Activated CD4-positive, alpha-beta T cell treated with anti-CD3 and anti-CD28 coated beads, Interleukin-2, amount 50 U/mL, for 24 hours (primary cell): ENCODE measurements around the gene TEX29.

ENCODE experiments used
- DNase-seq, 2 donors: peaks; one replicate each; pipeline ENCODE4 v3.0.0-alpha.2; 2020; ENCODE audit warnings: low read depth in 1 of 2, low spot score in 1 of 2

The TEX29 gene

DNA sequence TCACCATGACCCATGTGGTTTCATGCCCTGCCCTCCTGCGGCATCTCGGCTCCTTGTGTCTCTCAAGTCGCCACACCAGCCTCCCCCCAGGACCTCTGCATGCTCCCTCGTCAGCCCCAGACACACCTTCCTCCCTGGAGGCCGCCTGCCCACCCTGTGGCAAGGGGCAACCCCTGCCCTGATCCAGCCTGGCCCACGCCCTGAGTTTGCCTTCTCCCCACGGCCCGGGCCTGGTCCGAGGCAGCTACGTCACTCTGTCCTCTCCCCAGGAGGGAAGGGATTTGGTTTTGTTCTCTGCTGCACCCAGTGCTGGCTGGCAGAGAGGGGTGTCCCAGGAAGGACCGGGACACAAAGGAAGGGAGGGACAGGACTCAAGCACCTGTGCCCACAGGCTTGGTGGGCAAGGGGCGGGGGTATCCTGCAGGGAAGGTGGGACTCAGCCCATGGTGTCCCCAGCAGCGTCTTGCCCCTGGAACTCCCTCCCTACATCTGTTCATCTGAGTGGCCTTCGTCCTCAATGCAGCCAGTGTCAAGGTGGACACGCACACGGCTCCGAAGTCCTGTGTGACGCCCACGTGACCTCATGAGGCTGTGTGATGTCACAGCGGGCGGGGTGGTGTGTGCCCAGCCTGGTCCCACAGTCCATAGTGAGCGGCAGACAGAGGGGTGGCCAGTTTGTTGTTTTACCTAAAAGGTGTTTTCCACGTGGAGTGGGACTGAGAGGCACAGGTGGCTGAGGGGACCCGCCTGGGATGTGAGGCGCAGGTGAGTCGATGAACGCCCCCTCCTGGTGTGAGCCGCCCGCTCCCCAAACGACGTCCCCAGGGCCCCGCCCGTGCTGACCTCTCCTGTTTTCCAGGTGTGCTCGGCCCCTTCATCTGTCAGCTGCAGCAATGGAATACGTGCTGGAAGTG, at the start of gene TEX29:
TEX29 (plus strand) TSS at position 645 of the 914 bp plus-strand sequence; CDS start at position 894, 249 bp downstream.
- no peak for DNase-seq

DNA sequence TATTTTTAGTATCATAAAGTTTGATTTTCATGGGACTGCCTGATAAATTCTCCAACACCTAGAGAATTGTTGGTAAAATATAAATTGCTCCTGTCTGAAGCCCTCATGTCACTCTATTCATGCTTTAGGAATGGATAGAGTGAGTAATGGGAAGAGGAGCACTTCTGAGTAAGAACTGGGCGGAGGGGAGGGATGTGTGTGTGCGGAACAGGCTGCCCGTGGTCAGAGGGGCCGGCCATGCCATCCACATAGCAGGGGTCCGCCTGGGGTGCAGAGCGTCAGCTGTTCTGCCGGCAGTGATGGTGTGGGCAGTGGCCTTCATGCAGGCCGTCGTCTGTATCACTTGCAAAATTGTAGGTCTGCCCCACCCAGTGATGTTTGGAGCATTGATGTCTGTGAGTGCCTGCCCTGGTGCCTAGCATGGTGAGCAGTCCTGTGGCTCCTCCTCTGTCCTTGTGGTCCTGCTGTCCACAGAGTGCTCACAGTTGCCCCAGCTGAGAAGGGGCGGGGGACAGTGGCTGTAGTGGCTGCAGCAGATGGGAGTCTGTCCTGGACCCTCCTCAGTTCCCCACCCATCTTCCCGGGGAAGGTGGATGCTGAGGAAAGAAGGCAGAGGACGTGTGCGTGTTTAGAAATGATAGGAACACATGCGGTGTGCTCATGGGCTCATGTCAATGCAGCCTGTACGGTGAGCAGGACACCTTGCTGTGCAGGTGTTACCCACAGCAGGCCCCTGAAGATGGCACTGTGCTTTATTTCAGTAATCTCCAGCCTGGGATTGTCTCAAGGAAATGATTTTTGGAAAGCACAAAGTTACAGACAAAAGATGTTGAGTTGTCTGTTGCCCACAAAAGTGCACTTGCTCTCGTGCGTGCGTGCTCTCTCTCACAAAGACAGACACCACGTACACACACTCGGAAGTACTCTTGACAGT, 49.4 kb upstream of the TEX29 start:
- DNase-seq, result no peak

DNA sequence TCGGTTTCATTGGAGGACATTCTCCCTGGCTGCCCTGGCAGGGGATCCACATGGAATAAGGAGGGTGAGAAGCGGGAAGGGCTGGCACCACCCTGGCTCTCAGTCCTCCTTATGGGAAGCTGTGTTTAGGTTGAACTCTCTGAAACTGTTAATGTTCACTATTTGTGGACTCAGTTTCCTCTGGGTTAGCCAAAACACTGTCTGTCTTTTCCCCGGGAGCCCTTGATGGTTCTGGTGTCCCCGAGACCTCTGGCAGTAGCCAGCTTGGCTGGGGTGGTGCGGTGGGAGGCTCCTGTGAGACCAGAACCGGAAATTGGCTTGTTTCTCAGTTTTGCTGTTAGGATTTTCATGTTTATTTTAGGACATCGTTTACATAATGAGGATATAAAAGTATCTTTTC, 48.3 kb upstream of the TEX29 start:
- DNase-seq, result no peak

DNA sequence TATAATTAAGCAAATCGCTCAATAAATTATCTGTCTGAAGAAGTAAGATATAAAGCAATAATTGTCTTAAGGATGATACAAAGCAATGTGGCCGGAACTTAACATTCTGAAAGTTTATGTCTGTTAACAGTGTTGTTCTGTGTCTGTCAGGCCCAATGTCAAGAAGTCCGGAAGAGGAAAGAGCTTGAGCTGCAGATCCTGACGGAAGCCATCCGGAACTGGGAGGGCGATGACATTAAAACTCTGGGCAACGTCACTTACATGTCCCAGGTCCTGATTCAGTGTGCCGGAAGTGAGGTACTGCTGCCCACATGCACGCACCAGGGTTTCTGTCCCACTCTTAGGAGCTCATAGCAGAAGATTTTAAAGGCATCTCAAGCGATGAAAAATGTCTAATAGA, 45.1 kb upstream of the TEX29 start:
- DNase-seq, result no peak

- no peak for DNase-seq
Measured at GRCh38 chr13:111275995-111276618, 44.3 kb upstream of the TEX29 start.

- no peak for DNase-seq
Measured at GRCh38 chr13:111278258-111278657, 42.2 kb upstream of the TEX29 start.

DNA sequence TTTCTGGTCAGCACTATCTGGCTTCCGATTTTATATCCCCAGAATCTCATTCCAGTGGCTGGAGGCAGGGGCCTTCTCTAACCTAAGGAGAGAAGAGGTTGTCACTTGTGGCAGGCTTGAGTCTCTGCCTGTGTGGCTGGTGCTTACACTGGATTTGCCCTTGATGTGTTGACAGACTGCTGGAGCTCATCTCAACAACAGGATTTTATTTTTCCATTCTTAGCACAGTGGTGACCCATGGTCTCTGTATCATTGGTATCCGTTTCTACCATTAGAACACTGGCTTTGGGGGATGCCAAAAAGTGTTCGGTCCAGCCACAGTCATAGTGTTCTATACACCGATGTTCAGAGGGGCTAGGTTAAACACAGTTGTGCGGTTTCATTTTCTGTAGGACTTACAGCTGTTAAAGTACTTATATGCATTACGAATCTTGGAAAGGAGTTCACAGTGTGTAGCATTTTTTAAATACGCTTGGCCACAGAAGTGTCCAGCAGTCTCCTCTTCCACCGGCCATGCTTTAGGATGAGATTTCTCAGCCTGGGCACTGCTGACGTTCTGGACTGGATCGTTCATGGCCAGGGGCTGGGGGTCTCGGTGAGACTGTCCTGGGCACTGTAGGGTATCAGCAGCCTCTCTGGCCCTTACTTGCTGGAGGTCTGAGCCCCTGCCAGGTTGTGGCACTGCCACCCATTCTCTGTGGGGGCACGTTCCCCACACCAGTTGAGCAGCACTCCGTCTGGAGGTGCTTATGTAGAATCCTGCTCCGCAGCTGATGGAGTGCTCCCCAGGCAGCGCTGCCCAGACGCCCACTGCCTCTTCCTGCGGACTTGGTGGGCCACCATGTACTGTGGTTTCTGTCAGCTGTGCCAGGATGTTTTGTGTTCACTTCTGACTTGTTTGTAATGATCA, 41.4 kb upstream of the TEX29 start:
- DNase-seq, result no peak

DNA sequence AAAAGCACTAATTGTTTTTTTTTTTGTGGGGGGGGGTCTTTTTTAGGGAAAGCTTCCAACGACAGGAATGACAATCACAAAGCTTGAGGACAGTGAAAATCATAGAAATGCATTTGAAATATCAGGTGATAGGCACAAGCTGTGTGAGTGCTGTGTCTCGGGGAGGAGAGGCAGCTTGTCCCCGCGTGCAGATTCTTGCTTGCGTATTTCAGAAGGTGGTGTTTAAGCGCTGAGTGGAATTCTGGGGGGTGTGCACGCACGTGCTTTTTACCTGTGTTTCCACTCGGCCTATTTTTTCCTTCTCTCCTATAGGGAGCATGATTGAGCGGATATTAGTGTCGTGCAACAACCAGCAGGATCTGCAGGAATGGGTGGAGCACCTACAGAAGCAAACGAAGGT, 40.2 kb upstream of the TEX29 start:
- no peak for DNase-seq

- DNase-seq, result no peak
Measured at GRCh38 chr13:111280681-111281585, 39.5 kb upstream of the TEX29 start.

GRCh38 chr13:111281751-111282311, 38.6 kb upstream of the TEX29 start:
- no peak for DNase-seq

DNA sequence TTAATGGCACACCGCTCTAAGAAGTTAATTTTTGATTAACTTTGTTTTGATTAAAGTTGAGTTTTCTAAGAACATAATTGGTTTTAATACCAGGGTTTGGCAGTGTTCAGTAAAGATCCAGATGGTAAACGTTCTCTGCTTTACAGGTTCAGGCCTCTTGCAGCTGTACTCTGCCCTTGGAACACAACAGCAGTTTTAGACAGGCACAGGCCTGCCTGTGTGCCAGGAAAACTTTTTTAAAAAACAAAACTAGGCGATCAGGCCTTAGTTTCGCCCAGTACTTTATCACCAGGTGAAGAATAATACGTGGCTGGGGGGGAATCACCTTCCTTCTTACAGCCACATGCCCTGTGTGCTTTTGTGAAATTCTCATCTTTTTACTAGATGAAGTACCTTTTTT, 38.0 kb upstream of the TEX29 start:
- DNase-seq, result no peak

DNA sequence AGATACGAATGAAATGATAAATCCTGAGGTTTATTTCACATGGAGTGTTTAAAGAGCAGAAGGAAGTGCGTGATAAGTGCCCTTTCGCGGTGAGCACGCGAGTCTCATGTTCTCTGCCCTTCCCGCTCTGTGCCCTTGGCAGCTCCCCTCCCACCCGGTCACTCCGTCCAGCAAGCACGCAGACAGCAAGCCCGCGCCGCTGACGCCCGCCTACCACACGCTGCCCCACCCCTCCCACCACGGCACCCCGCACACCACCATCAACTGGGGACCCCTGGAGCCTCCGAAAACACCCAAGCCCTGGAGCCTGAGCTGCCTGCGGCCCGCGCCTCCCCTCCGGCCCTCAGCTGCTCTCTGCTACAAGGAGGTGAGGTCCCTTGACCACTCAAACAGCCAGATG, 37.4 kb upstream of the TEX29 start:
- DNase-seq, result no peak

- no peak for DNase-seq
Measured at GRCh38 chr13:111283457-111283856, 37.0 kb upstream of the TEX29 start.

- no peak for DNase-seq
Measured at GRCh38 chr13:111283991-111284390, 36.5 kb upstream of the TEX29 start.

GRCh38 chr13:111284565-111284964, 35.9 kb upstream of the TEX29 start:
- no peak for DNase-seq

DNA sequence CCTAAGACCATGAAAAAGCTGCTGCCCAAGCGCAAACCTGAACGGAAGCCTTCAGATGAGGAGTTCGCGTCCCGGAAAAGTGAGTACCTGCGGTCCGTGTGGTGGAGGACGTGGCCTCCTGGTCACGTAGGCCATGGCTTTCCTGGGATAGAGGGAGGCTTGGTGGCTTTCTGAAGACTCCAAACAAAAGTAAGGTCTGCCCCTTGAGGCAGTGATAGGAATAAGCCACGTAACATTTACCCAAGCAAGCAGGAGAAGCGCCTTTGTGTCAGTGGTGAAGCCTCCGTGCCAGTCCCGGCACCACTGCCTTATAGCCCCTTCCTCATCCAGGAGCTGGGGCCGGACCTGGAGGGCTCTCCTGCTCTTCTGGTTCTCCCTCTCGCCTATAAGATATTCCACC, 34.3 kb upstream of the TEX29 start:
- DNase-seq, result no peak

DNA sequence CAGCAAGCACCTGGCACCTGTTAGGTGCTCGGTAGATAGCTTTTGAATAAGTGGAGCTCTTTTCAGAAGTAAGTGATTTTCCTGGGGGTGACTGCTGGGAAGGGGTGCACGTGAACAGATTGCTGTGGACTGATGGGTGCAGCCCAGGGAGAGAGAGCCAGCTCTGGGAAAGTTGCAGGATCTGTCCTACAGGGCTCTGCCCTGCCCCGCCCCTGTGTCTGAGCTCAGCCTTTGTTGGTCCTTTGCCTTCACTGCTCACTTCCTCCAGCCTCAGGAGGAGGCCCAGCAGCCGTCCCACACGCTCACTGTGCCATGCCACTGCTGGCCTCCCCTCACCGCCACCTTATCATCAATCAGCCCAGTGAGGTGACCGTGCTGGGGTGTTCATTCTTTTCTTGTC, 33.7 kb upstream of the TEX29 start:
- DNase-seq, result no peak

DNA sequence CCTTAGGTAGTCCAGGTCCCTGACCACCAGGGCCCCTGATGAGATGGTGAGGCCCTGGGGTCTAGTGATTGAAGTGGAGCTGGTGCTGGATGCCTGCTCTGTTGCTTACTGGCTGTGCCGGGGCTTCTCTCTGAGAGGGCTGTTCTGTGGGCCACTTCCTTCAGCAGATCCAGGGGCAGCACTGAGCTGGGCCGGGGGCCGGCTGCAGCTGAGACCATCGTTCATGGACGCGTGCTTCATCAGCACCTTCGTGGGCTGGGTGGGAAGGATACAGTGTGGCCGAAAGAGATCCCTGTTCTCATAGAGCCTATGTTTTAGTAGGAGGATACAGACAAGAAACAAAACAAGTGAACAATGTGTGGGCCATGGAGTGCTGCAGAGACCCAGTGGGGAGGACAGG, 33.2 kb upstream of the TEX29 start:
- no peak for DNase-seq

GRCh38 chr13:111288276-111288675, 32.2 kb upstream of the TEX29 start:
- no peak for DNase-seq
